Stimulated activated CD8-positive, alpha-beta memory T cell treated with anti-CD3 and anti-CD28 coated beads, Interleukin-15, amount 100 ng/mL, for 48 hours (primary cell): ENCODE results near the gene AKAP10.
"Not testable (repeated sequence)": the region's sequence is repeated elsewhere in the genome, so short reads cannot be mapped to it uniquely, and the experiment has no call there.

ENCODE experiments used
- DNase-seq, 2 donors: peaks; one replicate each; pipeline ENCODE4 v3.0.0-alpha.2; 2020; ENCODE audit warnings: low read depth in 2 of 2

The AKAP10 gene

DNA sequence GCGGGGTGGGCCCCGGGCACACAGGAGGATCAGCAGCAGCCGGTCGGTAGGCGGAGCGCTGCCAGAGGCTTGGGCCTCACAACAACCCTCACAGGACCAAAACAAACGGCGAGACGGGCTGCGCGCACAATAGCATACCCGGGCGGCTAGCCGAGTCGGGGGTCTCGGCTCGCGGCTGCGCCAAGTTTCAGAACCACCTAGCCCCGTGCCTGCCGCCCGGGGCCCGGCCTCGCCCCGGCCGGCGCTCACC lies 110.6 kb downstream of the AKAP10 start:
- DNase-seq = peak; percentile 14 to 24

DNA sequence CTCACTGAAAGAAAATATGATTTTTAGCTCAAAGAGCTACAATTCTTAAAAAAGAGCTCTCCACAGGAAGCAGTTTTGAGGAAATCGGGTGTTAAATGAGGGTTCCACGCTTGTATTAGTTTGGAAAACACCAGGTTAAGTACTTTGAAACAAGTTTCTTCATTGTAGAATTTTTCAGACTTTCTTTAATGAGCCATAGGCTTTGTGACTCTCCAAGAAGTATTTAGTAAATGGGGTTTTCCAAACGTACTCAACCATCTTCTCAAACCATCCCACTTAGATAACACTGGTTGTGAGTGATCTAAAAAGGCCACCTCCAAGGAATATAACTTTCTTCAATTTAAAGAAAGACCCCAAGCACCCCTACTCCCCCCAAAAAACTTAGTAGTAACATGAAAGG lies 112.6 kb downstream of the AKAP10 start:
- no peak for DNase-seq

GRCh38 chr17:19860647-19861177 lies 116.9 kb downstream of the AKAP10 start:
- not testable (repeated sequence) for DNase-seq

- DNase-seq = no peak
Measured at GRCh38 chr17:19857640-19858039, 120.0 kb downstream of the AKAP10 start.
